GM19328 (cell line): Measurements from ENCODE around the gene GPC2.
"Not testable (repeated sequence)": the region's sequence is repeated elsewhere in the genome, so short reads cannot be mapped to it uniquely, and the experiment has no call there.

ENCODE experiments used
- ATAC-seq: cut with Tn5 transposase; IDR thresholded peaks from one replicate; pipeline ENCODE4 v1.9.1; 2021; ENCODE audit warnings: mild to moderate bottlenecking, moderate library complexity; ENCODE audit not compliant: unreplicated experiment

Gene GPC2

GRCh38 chr7:100177045-100178001 is at the start of gene GPC2, which contains the start of gene STAG3:
Gene GPC2 (minus strand): TSS chr7:100177381. CDS start chr7:100177199, 182 bp downstream.
Gene STAG3 (plus strand): TSS chr7:100177918. CDS start chr7:100180557, 2,639 bp downstream.
- ATAC-seq = peak; percentile 90

DNA sequence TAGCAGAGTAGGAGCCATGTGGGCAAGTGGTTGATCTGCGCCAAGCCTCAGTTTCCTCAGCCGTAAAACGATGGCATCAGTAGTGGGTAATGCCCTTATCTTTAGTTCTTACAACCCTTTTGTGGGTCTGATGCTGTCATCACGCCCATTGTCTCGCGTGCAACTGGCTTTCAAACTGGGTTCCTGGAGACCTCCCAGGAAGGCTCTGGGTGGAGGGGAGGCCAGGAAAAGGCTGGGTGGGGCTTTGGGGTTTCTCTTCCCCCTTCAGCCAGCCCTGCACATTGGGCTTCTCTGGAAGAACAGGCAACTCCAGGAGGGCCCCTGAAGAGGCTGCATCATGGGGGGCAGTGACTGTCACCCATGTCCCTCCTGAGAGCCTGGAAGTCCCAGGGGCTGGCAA is 47.7 kb upstream of the GPC2 start:
- not testable (repeated sequence) for ATAC-seq

DNA sequence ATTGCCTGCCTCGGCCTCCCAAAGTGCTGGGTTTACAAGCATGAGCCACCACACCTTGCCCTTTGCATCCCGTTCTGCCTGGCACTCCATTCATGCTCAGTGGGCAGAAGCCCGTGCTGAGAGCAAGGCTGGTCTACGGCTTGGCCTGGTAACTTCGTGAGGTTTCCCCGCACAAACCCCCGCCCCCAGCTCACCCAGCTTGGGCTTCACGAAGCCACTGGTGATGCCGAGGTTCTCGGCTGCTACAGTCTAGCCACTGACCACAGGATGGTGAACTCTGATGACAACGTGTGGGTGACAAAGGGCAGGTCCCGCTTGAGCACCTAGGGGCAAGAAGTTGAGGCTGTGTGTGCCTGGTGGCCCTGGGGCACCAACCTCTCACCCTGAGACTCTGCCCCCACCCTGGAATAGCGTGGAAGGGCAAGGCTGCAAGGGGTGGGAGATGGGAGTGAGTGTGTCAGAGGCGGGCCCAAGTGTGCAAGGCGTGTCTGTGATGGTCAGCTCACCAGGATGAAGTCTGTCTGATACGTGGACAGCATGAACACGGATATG is 46.3 kb upstream of the GPC2 start:
- ATAC-seq = not testable (repeated sequence)

DNA sequence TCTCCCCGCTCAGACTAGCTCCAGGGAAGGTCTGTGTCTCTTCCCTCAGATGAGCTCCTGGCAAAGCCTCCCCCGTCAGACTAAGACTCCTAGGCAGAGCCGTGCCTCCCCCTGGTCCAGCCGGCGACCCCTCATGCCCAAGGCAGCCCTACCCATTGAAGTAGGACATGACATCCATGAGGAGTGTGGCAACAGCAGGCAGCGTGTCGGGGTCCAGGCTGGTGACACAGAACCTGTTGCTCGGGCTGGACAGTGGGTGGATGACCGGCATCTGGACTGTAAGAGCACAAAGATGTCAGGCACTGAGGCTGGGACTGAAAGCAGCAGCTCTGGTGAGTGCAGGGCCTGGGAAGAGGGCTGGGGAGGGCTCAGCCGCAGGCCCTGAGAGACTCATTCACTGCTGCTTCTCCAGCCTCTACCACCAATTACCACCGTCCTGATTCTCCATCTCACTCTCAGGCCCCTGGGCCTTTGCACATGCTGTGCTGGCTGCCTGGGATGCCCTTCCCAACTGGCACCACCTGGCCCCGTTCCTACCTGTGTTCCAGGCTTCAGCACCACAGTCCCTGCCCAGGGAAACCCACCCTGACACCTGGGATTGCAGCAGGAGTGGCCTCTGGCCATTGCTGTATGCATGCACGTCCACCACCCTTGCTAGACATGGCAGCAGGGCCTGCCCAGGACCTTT is 45.4 kb upstream of the GPC2 start:
- ATAC-seq = no peak

DNA sequence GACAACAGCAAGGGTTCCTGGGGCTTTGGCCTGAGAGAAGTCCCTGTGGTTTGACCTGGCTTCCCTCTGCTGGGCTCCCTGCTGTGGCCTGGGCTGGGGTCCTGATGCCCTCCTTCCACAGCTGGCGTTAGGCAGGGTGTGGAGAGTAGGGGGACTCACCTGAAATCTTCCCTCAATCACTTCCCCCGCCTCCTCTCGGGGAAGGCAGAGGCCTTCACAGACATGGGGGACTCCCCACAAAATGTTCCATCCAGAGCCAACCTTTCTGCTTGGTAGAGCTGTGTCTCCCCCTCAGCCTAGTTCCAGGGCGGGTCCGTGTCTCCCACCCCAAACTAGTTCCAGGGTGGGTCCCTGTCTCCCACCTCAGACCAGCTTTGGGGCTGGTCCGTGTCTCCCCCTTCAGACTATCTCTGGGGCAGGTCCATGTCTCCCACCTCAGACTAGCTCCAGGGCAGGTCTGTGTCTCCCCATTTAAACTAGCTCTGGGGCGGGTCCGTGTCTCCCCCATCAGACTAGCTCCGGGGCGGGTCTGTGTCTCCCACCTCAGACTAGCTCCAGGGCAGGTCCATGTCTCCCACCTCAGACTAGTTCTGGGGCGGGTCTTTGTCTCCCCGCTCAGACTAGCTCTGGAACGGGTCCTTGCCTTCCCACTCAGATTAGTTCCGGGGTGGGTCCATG is 44.7 kb upstream of the GPC2 start:
- no peak for ATAC-seq

DNA sequence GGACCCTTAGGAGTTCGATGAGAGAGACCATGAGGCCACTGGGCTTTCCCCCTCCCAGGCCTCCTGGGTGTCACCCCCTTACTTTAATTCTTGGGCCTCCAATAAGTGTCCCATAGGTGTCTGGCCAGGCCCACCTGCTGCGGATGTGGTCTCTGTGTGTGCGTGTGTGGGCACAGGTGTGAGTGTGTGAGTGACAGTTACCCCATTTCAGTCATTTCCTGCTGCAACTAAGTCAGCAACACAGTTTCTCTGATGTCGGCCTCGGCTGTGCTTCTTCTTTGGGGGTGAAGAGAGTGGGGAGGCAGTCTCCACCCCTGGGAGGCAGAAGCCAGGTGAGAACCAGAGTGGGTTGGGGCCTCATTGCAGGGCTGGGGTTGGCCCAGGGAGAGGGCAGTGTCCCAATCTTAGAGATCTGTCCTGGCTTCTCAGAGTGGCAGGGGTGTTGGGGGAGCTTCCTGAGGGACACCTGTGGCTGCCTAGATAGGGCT is 44.1 kb upstream of the GPC2 start:
- ATAC-seq = no peak

DNA sequence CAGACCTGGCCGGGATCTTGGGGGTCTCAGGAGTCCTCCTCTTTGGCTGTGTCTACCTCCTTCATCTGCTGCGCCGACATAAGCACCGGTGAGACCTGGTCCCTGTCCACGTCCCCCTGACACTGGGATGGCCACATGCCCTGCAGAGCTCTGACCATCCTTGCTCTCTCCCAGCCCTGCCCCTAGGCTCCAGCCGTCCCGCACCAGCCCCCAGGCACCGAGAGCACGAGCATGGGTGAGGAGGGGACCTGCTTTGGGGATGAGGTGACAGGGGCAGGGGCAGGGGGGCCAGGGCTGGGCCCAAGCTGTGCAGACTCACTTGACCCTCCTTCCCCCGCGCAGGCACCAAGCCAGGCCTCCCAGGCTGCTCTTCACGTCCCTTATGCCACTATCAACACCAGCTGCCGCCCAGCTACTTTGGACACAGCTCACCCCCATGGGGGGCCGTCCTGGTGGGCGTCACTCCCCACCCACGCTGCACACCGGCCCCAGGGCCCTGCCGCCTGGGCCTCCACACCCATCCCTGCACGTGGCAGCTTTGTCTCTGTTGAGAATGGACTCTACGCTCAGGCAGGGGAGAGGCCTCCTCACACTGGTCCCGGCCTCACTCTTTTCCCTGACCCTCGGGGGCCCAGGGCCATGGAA is 43.5 kb upstream of the GPC2 start:
- no peak for ATAC-seq

- not testable (repeated sequence) for ATAC-seq
Observed at GRCh38 chr7:100219801-100220585, 42.8 kb upstream of the GPC2 start, which contains the start of gene PVRIG. Gene PVRIG (plus strand): TSS chr7:100219949. CDS start chr7:100219971, 22 bp downstream.

- no peak for ATAC-seq
Observed at GRCh38 chr7:100219271-100219737, 42.1 kb upstream of the GPC2 start.

- ATAC-seq = not testable (repeated sequence)
Observed at GRCh38 chr7:100217934-100218333, 40.8 kb upstream of the GPC2 start.

DNA sequence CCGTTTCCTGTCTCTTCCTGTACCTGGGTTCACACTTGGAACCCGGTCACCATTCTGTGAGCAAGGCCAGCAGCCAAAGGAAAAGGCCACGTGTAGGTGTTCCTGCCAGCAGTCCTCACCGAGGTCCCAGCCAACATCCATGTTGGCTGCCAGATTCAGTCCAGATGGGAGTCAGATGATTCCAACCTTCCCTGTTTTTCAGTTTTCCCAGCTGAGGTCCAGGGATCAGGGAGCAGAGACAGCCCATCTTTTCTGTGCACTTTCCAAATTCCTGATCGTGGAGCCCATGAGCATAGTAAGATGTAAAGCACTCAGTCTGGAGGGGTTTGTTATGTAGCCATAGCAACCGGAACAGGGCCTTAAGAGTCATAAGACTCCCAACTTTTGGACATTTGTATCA is 38.7 kb upstream of the GPC2 start:
- no peak for ATAC-seq

DNA sequence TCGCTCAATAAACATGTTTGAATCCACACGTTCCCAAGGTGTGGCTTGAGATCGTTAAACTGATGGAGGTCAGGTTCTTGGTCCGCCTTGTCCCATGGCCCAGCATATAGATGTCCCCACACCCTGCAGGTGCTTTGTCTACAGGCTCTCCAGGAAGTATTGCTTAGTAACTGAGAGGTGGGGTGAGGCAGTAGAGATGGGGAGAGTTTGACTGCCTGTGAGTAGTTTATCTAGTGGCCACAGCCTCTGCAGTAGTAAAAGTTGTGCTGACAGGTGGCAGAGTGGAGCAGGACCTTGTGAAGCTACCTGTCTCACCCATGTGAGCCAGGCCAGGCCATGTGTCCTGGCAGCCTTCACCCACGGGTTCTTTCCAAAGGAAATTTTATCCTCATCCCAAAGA is 37.2 kb upstream of the GPC2 start:
- ATAC-seq = not testable (repeated sequence)

DNA sequence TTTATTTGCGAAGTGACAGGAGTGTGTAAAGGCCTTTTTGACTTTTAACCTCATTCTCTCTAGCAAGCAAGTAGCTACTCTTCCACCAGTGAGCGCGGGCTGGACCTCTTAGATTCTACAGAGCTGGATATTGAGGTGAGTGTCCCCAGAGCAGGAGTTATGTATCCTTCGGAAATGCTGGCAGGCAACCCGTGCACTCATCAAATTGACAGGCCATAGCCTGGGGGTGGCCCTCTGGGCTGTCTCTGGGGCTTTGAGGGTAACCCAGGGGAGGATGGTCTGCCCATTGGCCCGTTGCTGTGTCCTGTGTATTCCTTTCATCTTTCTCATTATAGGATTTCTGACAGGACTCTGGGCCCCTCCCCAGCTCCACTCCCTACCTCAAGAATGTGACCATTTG is 36.5 kb upstream of the GPC2 start:
- no peak for ATAC-seq

DNA sequence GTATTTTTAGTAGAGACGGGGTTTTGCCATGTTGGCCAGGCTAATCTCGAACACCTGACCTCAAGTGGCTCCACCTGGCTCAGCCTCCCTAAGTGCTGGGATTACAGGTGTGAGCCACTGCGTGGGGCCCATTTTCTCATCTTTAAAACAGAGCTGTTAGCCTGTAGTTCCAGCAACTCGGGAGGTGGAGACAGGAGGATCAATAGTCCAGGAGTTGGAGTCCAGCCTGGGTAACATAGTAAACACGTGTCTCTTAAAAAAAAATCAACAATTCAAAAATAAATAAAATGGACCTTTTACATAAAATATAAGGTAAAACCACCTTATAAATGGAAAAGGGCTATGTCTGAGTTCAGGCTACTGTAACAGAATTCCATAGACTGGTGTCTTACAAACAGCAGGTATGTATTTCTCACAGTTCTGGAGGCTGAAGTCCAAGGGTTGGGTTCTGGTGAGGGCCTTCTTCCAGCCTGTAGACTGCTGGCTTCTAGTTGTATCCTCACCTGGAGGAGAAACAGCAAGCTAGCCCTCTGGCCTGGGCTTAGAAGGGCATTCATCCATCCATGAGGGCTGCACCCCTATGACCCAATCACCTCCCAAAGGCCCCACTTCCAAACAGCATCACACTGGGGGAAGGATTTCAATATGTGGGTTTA is 35.6 kb upstream of the GPC2 start:
- ATAC-seq = no peak

DNA sequence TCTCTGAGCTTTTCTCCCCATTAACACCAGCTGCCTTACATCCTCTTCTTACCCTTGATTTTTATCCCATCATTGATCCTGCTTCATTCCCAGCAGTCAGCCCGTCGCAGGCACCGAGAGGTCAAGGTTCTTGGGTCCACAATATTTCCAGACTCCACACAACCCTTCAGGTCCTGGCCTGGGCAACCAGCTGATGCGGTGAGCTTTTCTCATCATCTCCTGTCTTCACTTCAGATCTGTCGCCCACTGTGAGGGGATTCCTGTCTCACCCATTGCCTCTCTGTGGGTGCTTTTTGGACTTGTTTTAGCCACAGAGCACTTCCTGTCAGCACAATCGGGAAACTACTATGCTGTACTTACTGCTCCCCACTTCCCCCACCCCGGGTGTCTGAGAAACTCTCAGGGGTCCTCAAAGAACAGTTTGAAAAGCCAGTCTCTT is 34.2 kb upstream of the GPC2 start:
- no peak for ATAC-seq

- ATAC-seq = no peak
Observed at GRCh38 chr7:100210805-100211204, 33.6 kb upstream of the GPC2 start.

GRCh38 chr7:100209493-100209892 is 32.3 kb upstream of the GPC2 start:
- ATAC-seq = no peak

DNA sequence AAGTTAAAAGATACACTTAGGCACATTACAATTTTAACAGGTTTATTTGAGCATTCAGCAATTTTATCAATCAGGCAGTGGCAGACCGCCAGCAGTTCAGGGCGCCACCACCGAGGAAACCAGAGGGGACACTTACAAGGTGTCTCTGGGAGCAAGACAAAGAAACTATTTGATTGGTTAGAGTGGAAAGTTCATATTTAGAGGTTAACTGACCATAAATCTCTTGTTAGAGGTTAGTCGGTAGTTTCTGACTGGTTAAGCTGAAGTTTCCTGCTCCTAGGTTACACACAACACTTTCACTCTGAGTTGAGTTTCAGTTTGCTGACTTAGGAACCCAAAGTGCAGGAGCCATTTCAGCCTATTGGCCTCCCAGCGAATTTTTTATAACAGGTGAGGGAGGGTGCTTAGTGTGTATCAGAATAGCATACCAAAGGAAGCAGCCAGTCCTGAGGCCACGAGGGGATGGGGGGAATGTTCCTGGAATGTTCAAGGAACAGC is 31.8 kb upstream of the GPC2 start:
- ATAC-seq = no peak

DNA sequence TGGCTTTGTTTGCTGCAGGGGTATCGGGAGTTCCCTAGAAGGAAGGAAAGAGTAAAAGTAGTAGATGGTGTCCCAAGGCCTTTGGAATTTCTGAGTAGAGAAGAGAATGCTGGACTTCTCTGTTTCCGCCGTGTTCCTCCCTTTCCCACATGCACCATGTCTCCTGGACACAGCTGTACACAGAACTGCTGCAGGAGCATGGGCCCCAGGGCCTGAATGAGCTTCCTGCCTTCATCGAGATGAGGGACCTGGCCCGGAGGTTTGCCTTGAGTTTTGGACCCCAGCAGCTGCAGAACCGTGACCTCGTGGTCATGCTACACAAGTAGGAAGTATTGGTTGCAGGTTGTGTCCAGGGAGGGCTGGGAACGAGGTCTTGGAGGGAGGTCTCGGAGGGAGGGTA is 27.3 kb upstream of the GPC2 start:
- ATAC-seq = no peak
